H1 (cell line): ENCODE data around the gene SSUH2. TPM values are rescaled to one million over a fixed set of nuclear protein-coding genes. Genes with fewer than 3 reads are reported as not detected.
A peak's percentile ranks its signal among the peaks of the same experiment; 100 is the strongest.

ENCODE experiments used
- CTCF ChIA-PET: fragments of 300-600 bp; sonication (Branson Sonifier 250); formaldehyde crosslinking; loops from one replicate; lab custom pipeline; 2021; ENCODE audit not compliant: partially characterized antibody; lab: Charles Lee
- POLR2A ChIA-PET: fragments of 300-600 bp; sonication (Branson Sonifier 250); formaldehyde crosslinking; loops from one replicate; lab custom pipeline; 2021; ENCODE audit warnings: inconsistent platforms; ENCODE audit not compliant: partially characterized antibody; lab: Charles Lee
- DNase-seq, 2 experiments: peaks; one replicate each; pipeline versions ENCODE4 v3.0.0 to v3.0.0-alpha.2; 2010 to 2022; ENCODE audit warnings: low spot score in 2 of 2, low read depth in 1 of 2, mixed read lengths in 1 of 2
- FAIRE-seq: peaks from 2 replicates; lab custom pipeline; 2011; peaks lifted over from hg19 to GRCh38; lab: Jason Lieb, UNC
- H2AFZ ChIP-seq: 2 replicates; pipeline ENCODE4 v1.8.1; 2012; ENCODE audit warnings: low read length, inconsistent platforms
- H2AK5ac ChIP-seq: 2 replicates; pipeline ENCODE4 v1.6.1; 2013; ENCODE audit warnings: low read depth, low read length
- H2BK120ac ChIP-seq: replicated peaks from 2 replicates; pipeline ENCODE3; 2013; ENCODE audit warnings: low read depth, low read length, inconsistent platforms
- H2BK12ac ChIP-seq: 2 replicates; pipeline ENCODE4 v1.6.1; 2013; ENCODE audit warnings: low read depth, low read length
- H2BK15ac ChIP-seq: 2 replicates; pipeline ENCODE4 v1.6.1; 2013; ENCODE audit warnings: low read length
- H2BK20ac ChIP-seq: 2 replicates; pipeline ENCODE4 v1.6.1; 2013; ENCODE audit warnings: low read length
- H2BK5ac ChIP-seq: 2 replicates; pipeline ENCODE4 v1.6.1; 2013; ENCODE audit warnings: low read depth, low read length
- H3K14ac ChIP-seq: 2 replicates; pipeline ENCODE4 v1.6.1; 2013; ENCODE audit warnings: inconsistent platforms; ENCODE audit not compliant: insufficient read length
- H3K18ac ChIP-seq: 2 replicates; pipeline ENCODE4 v1.6.1; 2013; ENCODE audit warnings: low read length; ENCODE audit errors: extremely low read depth
- H3K23ac ChIP-seq: 2 replicates; pipeline ENCODE4 v1.6.1; 2013; ENCODE audit warnings: inconsistent platforms; ENCODE audit not compliant: insufficient read length
- H3K23me2 ChIP-seq: 2 replicates; pipeline ENCODE4 v1.6.1; 2013; ENCODE audit warnings: low read depth, low read length
- H3K27ac ChIP-seq: 2 replicates; pipeline ENCODE4 v1.6.1; 2011; ENCODE audit warnings: low read depth, low read length, inconsistent platforms
- H3K27me3 ChIP-seq, 4 experiments: replicated peaks in 1 of 4; 1 replicate in 1 of 4; 2 replicates in 3 of 4; pipeline versions ENCODE4 v1.6.1 to v1.8.1; 2011 to 2013; ENCODE audit warnings: low read length in 3 of 4, mild to moderate bottlenecking in 3 of 4, inconsistent platforms in 2 of 4, mixed read lengths in 2 of 4, moderate library complexity in 1 of 4; ENCODE audit not compliant: control insufficient read depth in 3 of 4, insufficient read depth in 3 of 4; ENCODE audit errors: extremely low read depth in 1 of 4
- H3K36me3 ChIP-seq, 4 experiments: 2 replicates each; pipeline versions ENCODE4 v1.6.1 to v1.8.1; 2011 to 2013; ENCODE audit warnings: mild to moderate bottlenecking in 4 of 4, low read length in 3 of 4, moderate library complexity in 2 of 4, control low read depth in 1 of 4, inconsistent platforms in 1 of 4; ENCODE audit not compliant: insufficient read depth in 4 of 4, control insufficient read depth in 2 of 4
- H3K4ac ChIP-seq: replicated peaks from 2 replicates; pipeline ENCODE3; 2013; ENCODE audit warnings: low read length, low read depth, mixed read lengths, inconsistent platforms; ENCODE audit not compliant: insufficient read length
- H3K4me1 ChIP-seq, 4 experiments: replicated peaks in 1 of 4; 1 replicate in 1 of 4; 2 replicates in 3 of 4; pipeline versions ENCODE4 v1.6.1 to v1.8.1; 2011 to 2013; ENCODE audit warnings: low read length in 3 of 4, inconsistent platforms in 2 of 4, mixed read lengths in 1 of 4; ENCODE audit not compliant: insufficient read depth in 4 of 4, control insufficient read depth in 3 of 4
- H3K4me2 ChIP-seq, 2 experiments: 2 replicates each; pipeline versions ENCODE4 v1.6.1 to v1.8.1; 2011 to 2013; ENCODE audit warnings: low read depth in 2 of 2, low read length in 2 of 2, control low read depth in 1 of 2, inconsistent platforms in 1 of 2, mild to moderate bottlenecking in 1 of 2; ENCODE audit not compliant: insufficient read depth in 1 of 2
- H3K4me3 ChIP-seq, 4 experiments: fragments of 200-600, 300-600 bp in 1 of 4; sonication (generic), shearing (Covaris generic), sonication (Bioruptor Twin) in 1 of 4; 2 replicates each; pipeline versions ENCODE4 v1.5.1 to v1.8.1; 2011 to 2016; ENCODE audit warnings: low read length in 4 of 4, low read depth in 3 of 4, control low read depth in 2 of 4, inconsistent platforms in 2 of 4, mild to moderate bottlenecking in 2 of 4, mixed read lengths in 1 of 4, moderate library complexity in 1 of 4; ENCODE audit not compliant: insufficient read depth in 2 of 4; ENCODE audit errors: extremely low read depth in 1 of 4
- H3K56ac ChIP-seq: replicated peaks from 2 replicates; pipeline ENCODE3; 2013; ENCODE audit warnings: low read depth, mild to moderate bottlenecking, mixed read lengths, low read length, inconsistent platforms; ENCODE audit not compliant: insufficient read length
- H3K79me1 ChIP-seq: 2 replicates; pipeline ENCODE4 v1.6.1; 2013; ENCODE audit warnings: low read depth, low read length, control low read depth
- H3K79me2 ChIP-seq, 2 experiments: 2 replicates each; pipeline versions ENCODE4 v1.6.1 to v1.8.1; 2012 to 2013; ENCODE audit warnings: low read length in 2 of 2, mild to moderate bottlenecking in 2 of 2, inconsistent platforms in 1 of 2; ENCODE audit not compliant: insufficient read depth in 2 of 2, control insufficient read depth in 1 of 2
- H3K9ac ChIP-seq, 4 experiments: replicated peaks in 1 of 4; 1 replicate in 1 of 4; 2 replicates in 3 of 4; pipeline versions ENCODE4 v1.6.1 to v1.8.1; 2011 to 2013; ENCODE audit warnings: low read depth in 3 of 4, low read length in 3 of 4, control low read depth in 2 of 4, mild to moderate bottlenecking in 2 of 4, moderate library complexity in 2 of 4, inconsistent platforms in 1 of 4; ENCODE audit errors: extremely low read depth in 1 of 4
- H3K9me3 ChIP-seq, 2 experiments: 2 replicates each; pipeline versions ENCODE4 v1.6.1 to v1.8.1; 2012 to 2013; ENCODE audit warnings: mild to moderate bottlenecking in 2 of 2, moderate library complexity in 2 of 2, control low read depth in 1 of 2, inconsistent platforms in 1 of 2, low read depth in 1 of 2, low read length in 1 of 2, mixed read lengths in 1 of 2; ENCODE audit not compliant: insufficient read depth in 2 of 2
- H4K20me1 ChIP-seq, 2 experiments: replicated peaks in 1 of 2; 2 replicates each; pipeline versions ENCODE3 to v1.8.1; 2011 to 2013; ENCODE audit warnings: inconsistent platforms in 2 of 2, low read length in 2 of 2, mild to moderate bottlenecking in 1 of 2; ENCODE audit not compliant: insufficient read depth in 2 of 2, control insufficient read depth in 1 of 2
- H4K5ac ChIP-seq: 2 replicates; pipeline ENCODE4 v1.6.1; 2013; ENCODE audit warnings: low read length, low read depth, mixed read lengths, inconsistent platforms; ENCODE audit not compliant: insufficient read length
- H4K8ac ChIP-seq: 2 replicates; pipeline ENCODE4 v1.8.0; 2013; ENCODE audit warnings: mild to moderate bottlenecking, moderate library complexity, low read length, inconsistent platforms; ENCODE audit not compliant: insufficient read depth; ENCODE audit errors: extremely low read depth
- H4K91ac ChIP-seq: replicated peaks from 2 replicates; pipeline ENCODE3; 2013; ENCODE audit warnings: low read length, mixed read lengths, inconsistent platforms; ENCODE audit not compliant: insufficient read length
- RNF2 ChIP-seq: fragments of 200-900, 300-1000 bp; sonication (generic); IDR thresholded peaks from 2 replicates; pipeline ENCODE4 v1.7.1; 2016; ENCODE audit warnings: borderline replicate concordance, low read depth, mild to moderate bottlenecking, antibody characterized with exemption, low read length; ENCODE audit not compliant: poor library complexity, severe bottlenecking; ENCODE audit errors: missing control alignments
- SP4 ChIP-seq: IDR thresholded peaks from 2 replicates; pipeline ENCODE4 v1.6.1; 2012; ENCODE audit warnings: low read length, inconsistent platforms
- YY1 ChIP-seq: IDR thresholded peaks from 2 replicates; pipeline ENCODE4 v1.6.1; 2011; ENCODE audit warnings: low read depth, mild to moderate bottlenecking, low read length
- WGBS, 2 experiments: shearing (Covaris generic) in 1 of 2; methylation state at CpG; one replicate each; pipeline versions ENCODE4 v1.1.6 to v1.1.7; 2013 to 2015; ENCODE audit warnings: low lambda C conversion rate in 2 of 2, mixed read lengths in 2 of 2, inconsistent platforms in 1 of 2, low coverage in 1 of 2, missing lambda C conversion rate in 1 of 2; ENCODE audit not compliant: insufficient replicate concordance in 2 of 2, insufficient coverage in 1 of 2, insufficient read length in 1 of 2; ENCODE audit errors: extremely low coverage in 1 of 2, missing lambda C conversion rate in 1 of 2; 5-methylcytosine and 5-hydroxymethylcytosine counted together
- polyA plus RNA-seq, 7 experiments: library from polyadenylated mRNA; depleted of rRNA in 3 of 7; stranded (reverse) in 5 of 7; unstranded in 2 of 7; fragments of >200 nt in 5 of 7; fragments of 200-250 nt in 2 of 7; gene quantifications; 1 replicate in 5 of 7; 2 replicates in 1 of 7; 4 replicates in 1 of 7; pipeline versions ENCODE4 v1.2.1 to v1.2.3, GENCODE V29; 2011 to 2013; ENCODE audit warnings: missing spikeins in 2 of 7, mixed read lengths in 2 of 7
- total RNA-seq: library from RNA; stranded (reverse); fragmentation: NEBNext Ultra II Directional; extraction: Animal tissue kit (Norgen Biotek cat#: 25700); gene quantifications from 2 replicates; pipeline ENCODE4 v1.2.1, GENCODE V29; 2021
- TF ChIP-seq, protein P1 (sequence below), 3 experiments: IDR thresholded peaks; 1 replicate in 2 of 3; 2 replicates in 1 of 3; pipeline versions ENCODE4 v1.5.1 to v1.6.1; 2011; ENCODE audit warnings: low read length in 3 of 3, mild to moderate bottlenecking in 3 of 3, inconsistent platforms in 2 of 3, low read depth in 1 of 3, moderate library complexity in 1 of 3; ENCODE audit not compliant: insufficient read depth in 1 of 3; ENCODE audit errors: control extremely low read depth in 1 of 3

The SSUH2 gene
- total and polyA plus RNA-seq, 2 of the 8 experiments (the other 6 are each of a cell fraction or from before 2014, with no cell fraction given): 0.62 to 0.69 TPM

DNA sequence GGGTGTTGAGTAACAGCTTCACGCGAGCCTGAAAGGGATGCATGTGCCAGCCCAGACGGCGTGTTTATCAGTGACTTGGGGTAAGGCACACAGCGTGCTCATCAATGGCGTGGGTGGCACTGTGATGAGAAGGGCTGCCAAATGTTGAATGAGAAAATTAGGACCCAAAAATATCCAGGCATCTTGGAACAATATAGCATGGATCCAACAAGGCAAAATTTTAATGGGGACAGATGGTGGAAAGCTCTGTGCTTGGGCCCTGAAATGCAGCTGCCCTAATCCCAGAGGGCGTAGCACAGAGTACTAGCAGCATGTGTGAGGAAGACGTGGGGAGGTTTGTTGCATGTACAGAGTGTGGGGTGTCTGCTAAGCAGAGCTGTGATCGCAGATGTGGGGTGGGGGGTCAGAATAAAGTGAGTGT is 48.9 kb downstream of the SSUH2 start:
- peaks cover 3% of the 10 kb centered on the region; the same call in 1 of the 2 replicates for H3K23me2 ChIP-seq
- no peaks in the 10 kb centered on the region for H3K4me1 ChIP-seq
- no peaks in the 10 kb centered on the region for H3K36me3 ChIP-seq
- no peak overlapping the region for H2BK12ac ChIP-seq
- H3K27ac ChIP-seq: no peak overlapping the region
- H2BK5ac ChIP-seq: no peak overlapping the region
- H3K9me3 ChIP-seq: no peaks in the 10 kb centered on the region
- no peak overlapping the region; the same call in 1 of the 2 replicates for H2AK5ac ChIP-seq
- no peak overlapping the region for H4K91ac ChIP-seq
- H2BK20ac ChIP-seq: no peak overlapping the region
- 92% methylated on average over 9 of the region's 9 CpGs; no CpG with 5 or more reads in 1 of the 2 experiments for WGBS, 2 experiments
- ChIA-PET POLR2A (no interaction called here), CTCF (interaction anchor here (0.6 to 1.8 kb wide), 5 partner anchors 27 to 976 kb away, joined by 3 to 8 read pairs (median 4); no protein-coding TSS in a partner anchor)
- H3K23ac ChIP-seq: no peak overlapping the region
- no peak overlapping the region for H2BK15ac ChIP-seq
- no peak overlapping the region for H4K5ac ChIP-seq
- no peak overlapping the region for H3K14ac ChIP-seq
- H2BK120ac ChIP-seq: no peak overlapping the region
- no peak overlapping the region for H3K56ac ChIP-seq
- DNase-seq (peak in 1 of 2 experiments; percentile 10), FAIRE-seq (no peak)
- no peaks in the 10 kb centered on the region for H3K79me2 ChIP-seq
- no peak overlapping the region for H2AFZ ChIP-seq
- H3K79me1 ChIP-seq: no peaks in the 10 kb centered on the region
- peaks cover 0 to 1% of the 10 kb centered on the region in 2 experiments for H4K20me1 ChIP-seq
- no peak overlapping the region for H3K4me2 ChIP-seq
- TF ChIP-seq RNF2 (no peak), SP4 (no peak), YY1 (no peak)
- TF ChIP-seq, protein P1, sequence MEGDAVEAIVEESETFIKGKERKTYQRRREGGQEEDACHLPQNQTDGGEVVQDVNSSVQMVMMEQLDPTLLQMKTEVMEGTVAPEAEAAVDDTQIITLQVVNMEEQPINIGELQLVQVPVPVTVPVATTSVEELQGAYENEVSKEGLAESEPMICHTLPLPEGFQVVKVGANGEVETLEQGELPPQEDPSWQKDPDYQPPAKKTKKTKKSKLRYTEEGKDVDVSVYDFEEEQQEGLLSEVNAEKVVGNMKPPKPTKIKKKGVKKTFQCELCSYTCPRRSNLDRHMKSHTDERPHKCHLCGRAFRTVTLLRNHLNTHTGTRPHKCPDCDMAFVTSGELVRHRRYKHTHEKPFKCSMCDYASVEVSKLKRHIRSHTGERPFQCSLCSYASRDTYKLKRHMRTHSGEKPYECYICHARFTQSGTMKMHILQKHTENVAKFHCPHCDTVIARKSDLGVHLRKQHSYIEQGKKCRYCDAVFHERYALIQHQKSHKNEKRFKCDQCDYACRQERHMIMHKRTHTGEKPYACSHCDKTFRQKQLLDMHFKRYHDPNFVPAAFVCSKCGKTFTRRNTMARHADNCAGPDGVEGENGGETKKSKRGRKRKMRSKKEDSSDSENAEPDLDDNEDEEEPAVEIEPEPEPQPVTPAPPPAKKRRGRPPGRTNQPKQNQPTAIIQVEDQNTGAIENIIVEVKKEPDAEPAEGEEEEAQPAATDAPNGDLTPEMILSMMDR (IDR thresholded peaks at IDR 0.05; ENCODE audit: control extremely low read depth in 1 of 3, insufficient read depth in 1 of 3, low read depth in 1 of 3, low read length in 3 of 3): no peak
- H3K4me3 ChIP-seq: no peak overlapping the region
- H3K9ac ChIP-seq: no peak overlapping the region
- H3K27me3 ChIP-seq: no peaks in the 10 kb centered on the region
- no peak overlapping the region for H3K18ac ChIP-seq
- no peak overlapping the region for H4K8ac ChIP-seq
- no peak overlapping the region for H3K4ac ChIP-seq
